GM12872 (cell line): Measurements from ENCODE around the gene PSEN1.

Experiments
- TF ChIP-seq, protein P1 (sequence below): IDR thresholded peaks from 3 replicates; pipeline ENCODE4 v1.5.1; 2011; ENCODE audit warnings: low read depth, mild to moderate bottlenecking, low read length, moderate library complexity; ENCODE audit not compliant: insufficient read depth

PSEN1 gene

DNA sequence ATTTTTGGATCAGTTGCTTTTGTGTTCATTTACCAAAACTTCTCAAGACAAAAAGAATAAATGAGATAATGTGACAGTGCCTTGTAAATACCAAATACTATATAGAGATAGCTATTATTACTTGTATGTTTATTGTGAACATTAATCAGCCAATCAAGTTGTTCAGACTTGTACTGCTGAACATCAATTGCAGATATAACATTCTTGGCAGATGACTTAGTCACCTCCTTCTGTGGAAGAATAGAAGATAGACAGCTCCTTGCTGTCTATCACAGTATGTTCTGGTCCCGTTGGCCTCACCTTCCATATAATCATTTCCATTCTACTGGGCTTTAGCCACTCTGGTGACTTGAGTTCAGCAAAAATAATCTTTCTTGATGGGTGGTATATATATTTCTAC, 30.1 kb downstream of the PSEN1 start:
- TF ChIP-seq, protein P1, sequence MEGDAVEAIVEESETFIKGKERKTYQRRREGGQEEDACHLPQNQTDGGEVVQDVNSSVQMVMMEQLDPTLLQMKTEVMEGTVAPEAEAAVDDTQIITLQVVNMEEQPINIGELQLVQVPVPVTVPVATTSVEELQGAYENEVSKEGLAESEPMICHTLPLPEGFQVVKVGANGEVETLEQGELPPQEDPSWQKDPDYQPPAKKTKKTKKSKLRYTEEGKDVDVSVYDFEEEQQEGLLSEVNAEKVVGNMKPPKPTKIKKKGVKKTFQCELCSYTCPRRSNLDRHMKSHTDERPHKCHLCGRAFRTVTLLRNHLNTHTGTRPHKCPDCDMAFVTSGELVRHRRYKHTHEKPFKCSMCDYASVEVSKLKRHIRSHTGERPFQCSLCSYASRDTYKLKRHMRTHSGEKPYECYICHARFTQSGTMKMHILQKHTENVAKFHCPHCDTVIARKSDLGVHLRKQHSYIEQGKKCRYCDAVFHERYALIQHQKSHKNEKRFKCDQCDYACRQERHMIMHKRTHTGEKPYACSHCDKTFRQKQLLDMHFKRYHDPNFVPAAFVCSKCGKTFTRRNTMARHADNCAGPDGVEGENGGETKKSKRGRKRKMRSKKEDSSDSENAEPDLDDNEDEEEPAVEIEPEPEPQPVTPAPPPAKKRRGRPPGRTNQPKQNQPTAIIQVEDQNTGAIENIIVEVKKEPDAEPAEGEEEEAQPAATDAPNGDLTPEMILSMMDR: no peak

DNA sequence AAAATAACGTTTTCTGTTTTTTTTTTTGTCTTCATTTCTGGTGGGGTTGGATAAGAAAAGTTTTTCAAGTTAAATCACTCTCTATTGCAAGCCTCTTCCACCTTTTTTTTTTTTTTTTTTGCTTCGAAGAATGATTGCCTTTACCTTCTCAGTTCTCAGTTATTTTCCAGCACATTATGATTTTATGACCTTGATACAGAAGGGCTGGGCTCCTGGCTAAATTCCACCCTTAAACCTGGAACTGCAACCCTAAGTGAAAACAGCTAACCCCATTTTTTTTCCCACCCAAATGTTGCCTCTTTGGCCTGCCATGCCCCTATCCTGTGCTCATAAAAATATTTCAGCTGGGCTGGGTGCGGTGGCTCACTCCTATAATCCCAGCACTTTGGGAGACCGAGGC, 31.4 kb downstream of the PSEN1 start:
- TF ChIP-seq, protein P1: no peak

DNA sequence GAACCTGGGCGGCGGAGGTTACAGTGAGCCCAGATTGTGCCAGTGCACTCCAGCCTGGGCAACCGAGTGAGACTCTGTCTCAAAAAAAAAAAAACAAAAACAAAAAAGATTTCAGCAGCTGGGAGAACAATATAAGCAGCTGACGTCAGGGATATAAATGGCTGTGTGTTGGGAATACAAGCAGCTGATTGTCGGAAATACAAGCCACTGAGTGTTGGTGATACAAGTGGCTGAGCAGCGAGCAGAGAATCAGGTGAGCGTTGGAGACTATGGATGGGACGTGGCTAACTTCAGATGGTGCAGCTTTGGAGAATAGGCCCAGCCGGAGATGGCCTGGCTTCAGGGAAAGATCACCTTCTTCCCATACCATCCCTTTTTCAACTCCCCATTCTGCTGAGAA, 32.0 kb downstream of the PSEN1 start:
- TF ChIP-seq, protein P1: no peak

DNA sequence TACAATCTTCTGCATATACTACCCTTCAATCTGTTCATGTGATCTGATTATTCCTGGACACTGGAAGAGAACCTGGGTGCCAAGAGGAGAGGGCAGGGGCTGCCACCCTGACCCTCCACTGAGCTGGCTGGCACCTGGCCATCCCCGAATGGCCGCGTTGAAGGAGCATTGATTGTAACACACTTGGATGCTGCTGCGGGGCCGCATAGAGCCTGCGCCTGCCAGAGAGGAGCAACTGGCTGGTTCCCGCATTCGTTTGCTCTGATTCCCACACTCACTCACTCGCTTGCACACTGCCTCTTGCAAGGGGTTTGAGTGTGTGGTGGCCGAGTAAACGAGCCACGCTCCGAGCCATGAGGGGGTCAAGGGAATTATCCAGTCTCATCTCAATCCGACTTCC, 32.4 kb downstream of the PSEN1 start:
- TF ChIP-seq, protein P1: no peak

DNA sequence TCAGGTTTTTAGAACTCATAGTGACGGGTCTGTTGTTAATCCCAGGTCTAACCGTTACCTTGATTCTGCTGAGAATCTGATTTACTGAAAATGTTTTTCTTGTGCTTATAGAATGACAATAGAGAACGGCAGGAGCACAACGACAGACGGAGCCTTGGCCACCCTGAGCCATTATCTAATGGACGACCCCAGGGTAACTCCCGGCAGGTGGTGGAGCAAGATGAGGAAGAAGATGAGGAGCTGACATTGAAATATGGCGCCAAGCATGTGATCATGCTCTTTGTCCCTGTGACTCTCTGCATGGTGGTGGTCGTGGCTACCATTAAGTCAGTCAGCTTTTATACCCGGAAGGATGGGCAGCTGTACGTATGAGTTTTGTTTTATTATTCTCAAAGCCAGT, 34.4 kb downstream of the PSEN1 start:
- TF ChIP-seq, protein P1: no peak

DNA sequence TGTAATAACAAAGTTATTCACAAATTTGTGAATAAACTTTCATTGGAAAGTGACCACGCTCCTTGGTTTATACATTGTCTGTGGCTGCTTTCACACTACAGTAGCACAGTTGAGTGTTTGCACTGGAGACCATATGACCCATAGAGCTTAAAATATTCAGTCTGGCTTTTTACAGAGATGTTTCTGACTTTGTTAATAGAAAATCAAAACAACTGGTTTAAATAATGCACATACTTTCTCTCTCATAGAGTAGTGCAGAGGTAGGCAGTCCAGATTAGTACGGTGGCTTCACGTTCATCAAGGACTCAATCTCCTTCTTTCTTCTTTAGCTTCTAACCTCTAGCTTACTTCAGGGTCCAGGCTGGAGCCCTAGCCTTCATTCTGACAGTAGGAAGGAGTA, 36.2 kb downstream of the PSEN1 start:
- TF ChIP-seq, protein P1: no peak

DNA sequence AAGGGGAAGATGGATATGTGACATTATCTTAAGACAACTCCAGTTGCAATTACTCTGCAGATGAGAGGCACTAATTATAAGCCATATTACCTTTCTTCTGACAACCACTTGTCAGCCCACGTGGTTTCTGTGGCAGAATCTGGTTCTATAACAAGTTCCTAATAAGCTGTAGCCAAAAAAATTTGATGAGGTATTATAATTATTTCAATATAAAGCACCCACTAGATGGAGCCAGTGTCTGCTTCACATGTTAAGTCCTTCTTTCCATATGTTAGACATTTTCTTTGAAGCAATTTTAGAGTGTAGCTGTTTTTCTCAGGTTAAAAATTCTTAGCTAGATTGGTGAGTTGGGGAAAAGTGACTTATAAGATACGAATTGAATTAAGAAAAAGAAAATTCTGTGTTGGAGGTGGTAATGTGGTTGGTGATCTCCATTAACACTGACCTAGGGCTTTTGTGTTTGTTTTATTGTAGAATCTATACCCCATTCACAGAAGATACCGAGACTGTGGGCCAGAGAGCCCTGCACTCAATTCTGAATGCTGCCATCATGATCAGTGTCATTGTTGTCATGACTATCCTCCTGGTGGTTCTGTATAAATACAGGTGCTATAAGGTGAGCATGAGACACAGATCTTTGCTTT, 36.9 kb downstream of the PSEN1 start:
- TF ChIP-seq, protein P1: 0 out of 3 replicates have a peak, but pooled peaks have one; percentile 28
